ENCODE data around the gene UNK. TPM values are rescaled to one million over a fixed set of nuclear protein-coding genes. Genes with fewer than 3 reads are reported as not detected.

UNK gene
- total and polyA plus RNA-seq, 2 of the 13 experiments (the other 11 are each of a cell fraction or from before 2014, with no cell fraction given), result 31.6 to 33.0 TPM

GRCh38 chr17:75771334-75772281 is 13.0 kb upstream of the UNK start (continued):
- TF ChIP-seq ARID4A (CRISPR knock-in tag; IDR thresholded peaks at IDR 0.05; ENCODE audit: borderline replicate concordance), result 0 out of 2 replicates have a peak, but pooled peaks have one; percentile 20
- 0 out of 2 replicates have a peak, but pooled peaks have one; percentile 28 for TF ChIP-seq ZNF788 (CRISPR knock-in tag; IDR thresholded peaks at IDR 0.05; ENCODE audit: borderline replicate concordance)
- peak; percentile 35; the same call in 1 of the 2 replicates for TF ChIP-seq ZNF274 (CRISPR knock-in tag; IDR thresholded peaks at IDR 0.05)
- no peak for TF ChIP-seq YY1 (IDR thresholded peaks at IDR 0.05; ENCODE audit: insufficient read depth, insufficient replicate concordance, low read depth, low read length)
- peak; percentile 41 for TF ChIP-seq TEAD3 (CRISPR knock-in tag; optimal IDR thresholded peaks at IDR 0.05; ENCODE audit: borderline replicate concordance)
- 0 out of 2 replicates have a peak, but pooled peaks have one; percentile 36 for TF ChIP-seq ZNF609 (CRISPR knock-in tag; IDR thresholded peaks at IDR 0.05; ENCODE audit: borderline replicate concordance)
- 0 out of 2 replicates have a peak, but pooled peaks have one; percentile 62 for TF ChIP-seq ZNF772 (CRISPR knock-in tag; IDR thresholded peaks at IDR 0.05)
- 0 out of 2 replicates have a peak, but pooled peaks have one; percentile 22 for TF ChIP-seq MTERF4 (CRISPR knock-in tag; IDR thresholded peaks at IDR 0.05)
- TF ChIP-seq YEATS2 (CRISPR knock-in tag; IDR thresholded peaks at IDR 0.05; ENCODE audit: borderline replicate concordance), result no peak
- TF ChIP-seq ZNF205 (CRISPR knock-in tag; IDR thresholded peaks at IDR 0.05), result 0 out of 2 replicates have a peak, but pooled peaks have one; percentile 7
- TF ChIP-seq ZSCAN31 (CRISPR knock-in tag; IDR thresholded peaks at IDR 0.05; ENCODE audit: low read depth), result 0 out of 2 replicates have a peak, but pooled peaks have one; percentile 45
- peak; percentile 63; the same call in 1 of the 2 replicates for TF ChIP-seq ZNF747 (CRISPR knock-in tag; IDR thresholded peaks at IDR 0.05; ENCODE audit: borderline replicate concordance)
- TF ChIP-seq ZNF263 (CRISPR knock-in tag; IDR thresholded peaks at IDR 0.05), result 0 out of 2 replicates have a peak, but pooled peaks have one; percentile 27
- TF ChIP-seq ZNF362 (CRISPR knock-in tag; IDR thresholded peaks at IDR 0.05; ENCODE audit: borderline replicate concordance), result peak; percentile 54; the same call in 1 of the 2 replicates
- TF ChIP-seq ZNF761 (CRISPR knock-in tag; conservative IDR thresholded peaks at IDR 0.05), result 0 out of 2 replicates have a peak, but pooled peaks have one; percentile 42

Measured in HepG2 (cell line).